BE2C (cell line): ENCODE results near the gene KRTAP5-4.
"Not testable (repeated sequence)": the region's sequence is repeated elsewhere in the genome, so short reads cannot be mapped to it uniquely, and the experiment has no call there.

Experiments used
- DNase-seq: peaks from one replicate; pipeline ENCODE4 v3.0.0-alpha.2; 2020
- H3K27me3 ChIP-seq: fragments of 250-450 bp; sonication (Bioruptor Pico); 2 replicates; pipeline ENCODE4 v1.5.1; 2020; ENCODE audit warnings: mild to moderate bottlenecking
- H3K36me3 ChIP-seq: fragments of 250-450 bp; sonication (Bioruptor Pico); 2 replicates; pipeline ENCODE4 v1.5.1; 2020; ENCODE audit warnings: mild to moderate bottlenecking
- H3K4me1 ChIP-seq: fragments of 250-450 bp; sonication (Bioruptor Pico); 2 replicates; pipeline ENCODE4 v1.5.1; 2020
- H3K4me3 ChIP-seq: 2 replicates; pipeline ENCODE4 v1.5.1; 2011; ENCODE audit warnings: low read depth, low read length
- H3K9me3 ChIP-seq: fragments of 250-450 bp; sonication (Bioruptor Pico); 2 replicates; pipeline ENCODE4 v1.5.1; 2020
- TF ChIP-seq, protein P1 (sequence below): IDR thresholded peaks from 2 replicates; pipeline ENCODE4 v1.5.1; 2012; ENCODE audit warnings: mild to moderate bottlenecking, low read depth, low read length

Gene KRTAP5-4

DNA sequence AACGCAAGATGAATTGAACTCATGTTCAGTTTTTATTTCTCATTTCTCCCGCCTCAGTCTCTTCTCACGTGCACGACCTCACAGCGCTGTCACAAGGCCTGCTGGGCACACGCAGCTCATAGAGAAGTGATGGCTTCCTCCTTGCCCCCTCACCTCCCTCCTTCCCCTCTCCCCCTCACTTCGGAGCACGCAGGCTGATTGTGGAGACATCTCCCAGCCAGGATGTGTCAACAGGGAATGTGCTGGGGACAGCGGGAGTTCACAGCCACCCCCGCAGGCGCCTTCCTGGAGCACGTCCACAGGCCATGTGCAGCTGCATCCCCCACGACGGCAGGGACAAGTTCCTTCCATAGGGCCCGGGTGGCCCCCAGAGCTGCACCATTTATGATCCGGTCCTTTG is 46.0 kb upstream of the KRTAP5-4 start:
- Histone ChIP-seq H3K9me3 (no peaks in the 10 kb centered on the region), H3K36me3 (no peaks in the 10 kb centered on the region), H3K4me3 (no peak overlapping the region), H3K4me1 (no peaks in the 10 kb centered on the region), H3K27me3 (peaks cover 3% of the 10 kb centered on the region; the same call in 1 of the 2 replicates)
- no peak for DNase-seq
- TF ChIP-seq, protein P1, sequence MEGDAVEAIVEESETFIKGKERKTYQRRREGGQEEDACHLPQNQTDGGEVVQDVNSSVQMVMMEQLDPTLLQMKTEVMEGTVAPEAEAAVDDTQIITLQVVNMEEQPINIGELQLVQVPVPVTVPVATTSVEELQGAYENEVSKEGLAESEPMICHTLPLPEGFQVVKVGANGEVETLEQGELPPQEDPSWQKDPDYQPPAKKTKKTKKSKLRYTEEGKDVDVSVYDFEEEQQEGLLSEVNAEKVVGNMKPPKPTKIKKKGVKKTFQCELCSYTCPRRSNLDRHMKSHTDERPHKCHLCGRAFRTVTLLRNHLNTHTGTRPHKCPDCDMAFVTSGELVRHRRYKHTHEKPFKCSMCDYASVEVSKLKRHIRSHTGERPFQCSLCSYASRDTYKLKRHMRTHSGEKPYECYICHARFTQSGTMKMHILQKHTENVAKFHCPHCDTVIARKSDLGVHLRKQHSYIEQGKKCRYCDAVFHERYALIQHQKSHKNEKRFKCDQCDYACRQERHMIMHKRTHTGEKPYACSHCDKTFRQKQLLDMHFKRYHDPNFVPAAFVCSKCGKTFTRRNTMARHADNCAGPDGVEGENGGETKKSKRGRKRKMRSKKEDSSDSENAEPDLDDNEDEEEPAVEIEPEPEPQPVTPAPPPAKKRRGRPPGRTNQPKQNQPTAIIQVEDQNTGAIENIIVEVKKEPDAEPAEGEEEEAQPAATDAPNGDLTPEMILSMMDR: no peak

DNA sequence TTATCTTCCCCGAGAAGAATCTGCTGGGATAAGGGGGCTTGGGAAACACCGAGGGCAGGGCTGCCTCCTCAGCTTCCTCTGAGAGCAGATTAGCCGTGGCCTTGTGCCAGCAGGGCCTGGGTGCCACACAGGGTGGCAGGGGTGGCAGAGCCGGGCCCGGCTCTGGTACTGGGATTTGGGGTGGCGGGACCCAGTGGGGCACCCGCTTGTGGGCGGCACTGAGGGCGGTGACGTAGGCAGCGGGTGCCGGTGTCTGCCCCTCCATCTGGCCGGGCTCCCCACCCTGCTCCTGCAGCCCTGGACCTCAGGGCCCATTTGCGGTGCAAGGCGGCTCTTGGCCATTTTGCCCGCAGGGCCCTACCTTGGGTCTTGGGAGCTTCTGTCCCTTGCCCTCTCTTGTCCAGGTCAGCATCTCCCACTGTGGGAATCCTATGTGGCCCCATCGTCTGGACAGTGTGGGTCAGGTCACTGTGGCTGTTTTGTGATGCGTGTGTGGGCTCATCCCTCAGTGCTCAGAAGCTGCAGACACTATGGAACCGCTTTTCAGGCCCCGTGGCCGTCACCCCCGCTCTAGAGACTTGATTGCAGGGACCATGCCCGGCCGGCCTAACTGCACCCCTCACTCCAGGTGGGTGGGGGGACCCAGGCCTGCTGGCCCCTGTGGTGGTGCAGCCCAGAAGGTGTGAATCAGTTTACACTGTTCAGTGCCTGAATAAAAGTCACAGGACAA is 45.3 kb upstream of the KRTAP5-4 start:
- DNase-seq: no peak
- TF ChIP-seq, protein P1: no peak
- H3K4me1 ChIP-seq: no peaks in the 10 kb centered on the region
- H3K27me3 ChIP-seq: no peaks in the 10 kb centered on the region
- H3K9me3 ChIP-seq: no peaks in the 10 kb centered on the region
- H3K4me3 ChIP-seq: no peak overlapping the region
- H3K36me3 ChIP-seq: no peaks in the 10 kb centered on the region

DNA sequence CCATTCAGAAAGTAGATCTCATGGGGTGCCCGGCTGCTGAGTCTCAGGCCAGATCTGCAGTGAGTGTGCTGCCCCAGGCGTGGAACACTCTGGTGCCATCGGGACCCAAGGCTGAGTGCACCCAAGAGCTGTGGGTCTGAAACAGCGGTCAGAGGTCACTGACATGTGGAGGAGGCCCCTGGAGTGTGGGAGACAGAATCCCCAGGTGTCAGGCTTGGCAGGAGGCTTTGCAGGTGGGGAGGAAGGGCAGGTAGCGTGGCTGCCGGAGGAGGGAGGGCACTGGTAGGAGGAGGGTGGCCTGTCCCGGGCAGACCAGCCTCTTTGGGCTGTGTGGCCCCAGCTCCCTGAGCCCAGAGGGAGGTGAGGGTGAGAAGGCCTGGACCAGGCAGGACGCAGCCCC is 43.4 kb upstream of the KRTAP5-4 start:
- TF ChIP-seq, protein P1: no peak
- Histone ChIP-seq H3K4me3 (no peak overlapping the region), H3K36me3 (no peaks in the 10 kb centered on the region), H3K4me1 (no peaks in the 10 kb centered on the region), H3K9me3 (no peaks in the 10 kb centered on the region), H3K27me3 (no peaks in the 10 kb centered on the region)
- DNase-seq: no peak

DNA sequence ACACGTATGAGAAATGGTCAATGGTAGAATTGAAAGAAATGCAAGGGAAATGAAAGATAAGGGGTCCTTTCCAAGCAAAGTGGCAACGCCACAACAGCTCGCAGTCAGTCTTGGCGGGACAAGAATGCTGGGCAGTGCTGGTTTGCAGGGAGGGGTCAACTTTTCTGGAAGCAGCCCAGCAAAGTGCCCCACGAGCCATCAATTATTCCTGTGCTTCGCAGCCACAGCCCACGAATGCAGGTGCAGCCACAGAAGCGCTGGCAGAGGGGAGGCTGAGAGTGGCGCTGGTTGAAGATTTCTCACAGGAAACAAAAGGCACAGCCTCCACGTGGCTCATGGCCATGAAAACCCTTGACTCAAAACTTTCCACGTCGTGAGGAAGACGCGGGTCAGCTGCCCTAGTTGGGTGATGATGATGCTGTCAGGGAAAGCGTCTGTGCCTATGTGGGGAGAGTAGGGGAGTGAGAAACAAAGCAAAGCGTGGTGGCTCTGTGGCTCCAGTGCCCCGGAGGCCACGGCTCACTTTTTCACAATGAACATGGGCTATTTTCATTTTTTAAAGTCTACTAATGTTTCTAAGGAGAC is 40.9 kb upstream of the KRTAP5-4 start:
- H3K4me1 ChIP-seq, H3K27me3 ChIP-seq, DNase-seq, H3K9me3 ChIP-seq, H3K4me3 ChIP-seq, H3K36me3 ChIP-seq: not testable (repeated sequence)

DNA sequence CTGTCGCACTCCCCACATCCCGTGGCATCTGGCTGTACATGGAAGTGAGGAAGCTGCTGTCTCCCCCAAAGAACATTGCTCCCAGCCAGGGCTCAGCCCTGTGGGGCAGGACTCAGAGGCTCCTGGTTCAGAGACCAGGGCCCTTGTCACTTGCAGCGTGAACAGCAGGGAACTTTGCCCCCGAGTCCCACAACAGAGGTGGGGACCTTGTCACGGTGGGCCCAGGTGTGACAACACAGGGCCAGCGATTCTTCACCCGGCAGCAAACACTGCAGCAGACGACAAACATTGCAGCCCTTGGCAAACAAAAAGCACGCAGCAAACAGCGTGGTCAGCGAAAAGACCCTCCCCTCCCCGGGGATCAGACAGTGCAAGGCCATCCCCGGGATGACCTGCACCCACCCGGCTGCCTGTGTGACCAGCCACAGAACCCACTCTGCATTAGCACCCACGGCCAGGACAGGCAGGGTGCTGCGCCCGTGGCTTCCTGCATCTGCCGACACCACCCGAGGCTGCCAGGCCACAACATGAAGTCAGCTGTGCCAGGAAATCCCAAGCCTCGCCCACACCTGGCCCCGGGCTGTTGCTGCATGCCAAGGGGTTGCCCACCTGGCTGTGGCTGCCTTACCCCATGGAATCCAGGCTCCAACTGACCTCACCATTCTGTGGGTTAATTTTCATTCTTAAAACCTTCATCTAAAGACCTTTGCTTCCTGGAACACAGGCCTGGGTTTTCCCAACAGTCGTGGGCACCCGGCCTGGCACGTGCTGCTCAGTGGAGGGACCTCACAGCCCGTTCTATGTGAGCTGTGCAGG is 39.7 kb upstream of the KRTAP5-4 start:
- not testable (repeated sequence) for H3K4me1 ChIP-seq, DNase-seq, H3K4me3 ChIP-seq, H3K36me3 ChIP-seq, H3K9me3 ChIP-seq, H3K27me3 ChIP-seq

DNA sequence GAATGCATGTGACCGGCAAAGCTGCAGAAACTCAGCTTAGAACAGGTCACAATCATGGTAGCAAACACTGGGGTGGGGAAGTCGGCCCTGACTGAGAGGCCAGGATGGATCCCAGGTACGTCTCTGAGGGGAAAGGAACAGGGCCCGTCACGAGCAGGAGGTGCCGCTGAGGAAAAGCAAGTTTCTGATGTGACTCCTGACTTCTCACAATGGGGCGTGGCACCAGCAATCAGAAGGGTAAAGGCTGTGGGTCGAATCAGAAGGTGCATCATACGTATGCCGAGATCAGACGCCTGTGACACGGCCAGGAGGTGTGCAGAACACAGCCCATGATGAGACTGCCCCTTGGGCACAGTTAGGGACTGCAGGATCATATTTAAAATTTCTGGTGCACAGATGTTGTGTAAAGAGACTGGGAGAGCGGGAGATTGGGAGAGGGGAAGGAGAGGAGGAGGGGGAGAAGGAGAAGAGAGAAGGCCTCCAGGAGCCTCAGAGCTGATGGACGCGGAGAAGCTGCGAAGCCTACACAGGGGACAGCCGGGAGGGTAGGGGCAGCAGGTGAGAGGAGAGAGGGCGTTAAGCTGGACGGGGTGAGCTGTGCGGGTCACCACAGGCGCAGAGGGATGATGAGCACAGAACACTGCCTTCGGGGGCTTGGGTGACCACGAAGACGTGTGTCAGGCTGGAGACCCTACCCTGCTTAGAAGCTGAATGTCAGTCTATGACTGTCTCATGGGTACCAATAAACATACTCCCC is 38.4 kb upstream of the KRTAP5-4 start:
- Histone ChIP-seq H3K4me1 (no peaks in the 10 kb centered on the region), H3K27me3 (no peaks in the 10 kb centered on the region), H3K36me3 (no peaks in the 10 kb centered on the region), H3K4me3 (no peak overlapping the region), H3K9me3 (no peaks in the 10 kb centered on the region)
- DNase-seq: no peak
- TF ChIP-seq, protein P1: no peak
